ENCODE data around the gene LITAFD.

DNA sequence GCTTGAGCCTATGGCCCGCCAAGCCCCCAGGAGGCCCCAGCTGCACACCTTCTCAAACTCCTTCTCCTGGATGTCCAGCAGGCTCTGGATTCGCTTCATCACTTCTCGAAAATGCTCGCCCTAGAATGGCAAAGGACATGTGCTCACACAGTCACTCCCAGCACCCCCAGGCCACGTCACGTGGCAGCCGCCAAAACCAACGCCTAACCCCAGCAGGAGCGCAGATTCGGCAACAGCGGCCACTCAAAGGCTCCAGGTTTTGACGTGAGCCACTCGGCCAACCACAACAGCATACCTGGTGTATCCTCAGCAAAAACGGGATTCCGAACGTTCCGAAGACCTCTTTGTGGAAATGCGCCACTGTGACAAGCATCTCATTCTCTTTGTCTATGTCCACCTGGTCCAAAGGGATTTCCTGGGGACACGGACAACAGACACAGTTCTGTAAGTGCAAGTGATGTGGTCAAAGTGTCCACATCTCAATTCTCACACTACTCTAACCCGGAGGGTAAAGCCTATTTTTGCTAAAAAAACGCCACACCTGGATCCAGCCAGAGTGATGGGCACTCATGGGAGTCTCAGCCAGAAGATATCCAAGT, 12.7 kb downstream of the LITAFD start:
- TF ChIP-seq, protein P1, sequence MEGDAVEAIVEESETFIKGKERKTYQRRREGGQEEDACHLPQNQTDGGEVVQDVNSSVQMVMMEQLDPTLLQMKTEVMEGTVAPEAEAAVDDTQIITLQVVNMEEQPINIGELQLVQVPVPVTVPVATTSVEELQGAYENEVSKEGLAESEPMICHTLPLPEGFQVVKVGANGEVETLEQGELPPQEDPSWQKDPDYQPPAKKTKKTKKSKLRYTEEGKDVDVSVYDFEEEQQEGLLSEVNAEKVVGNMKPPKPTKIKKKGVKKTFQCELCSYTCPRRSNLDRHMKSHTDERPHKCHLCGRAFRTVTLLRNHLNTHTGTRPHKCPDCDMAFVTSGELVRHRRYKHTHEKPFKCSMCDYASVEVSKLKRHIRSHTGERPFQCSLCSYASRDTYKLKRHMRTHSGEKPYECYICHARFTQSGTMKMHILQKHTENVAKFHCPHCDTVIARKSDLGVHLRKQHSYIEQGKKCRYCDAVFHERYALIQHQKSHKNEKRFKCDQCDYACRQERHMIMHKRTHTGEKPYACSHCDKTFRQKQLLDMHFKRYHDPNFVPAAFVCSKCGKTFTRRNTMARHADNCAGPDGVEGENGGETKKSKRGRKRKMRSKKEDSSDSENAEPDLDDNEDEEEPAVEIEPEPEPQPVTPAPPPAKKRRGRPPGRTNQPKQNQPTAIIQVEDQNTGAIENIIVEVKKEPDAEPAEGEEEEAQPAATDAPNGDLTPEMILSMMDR (conservative IDR thresholded peaks at IDR 0.05; ENCODE audit: low read depth, low read length), result no peak
- TF ChIP-seq POLR2A (IDR thresholded peaks at IDR 0.05; ENCODE audit: low read depth, low read length), result no peak
- TF ChIP-seq, protein P2, sequence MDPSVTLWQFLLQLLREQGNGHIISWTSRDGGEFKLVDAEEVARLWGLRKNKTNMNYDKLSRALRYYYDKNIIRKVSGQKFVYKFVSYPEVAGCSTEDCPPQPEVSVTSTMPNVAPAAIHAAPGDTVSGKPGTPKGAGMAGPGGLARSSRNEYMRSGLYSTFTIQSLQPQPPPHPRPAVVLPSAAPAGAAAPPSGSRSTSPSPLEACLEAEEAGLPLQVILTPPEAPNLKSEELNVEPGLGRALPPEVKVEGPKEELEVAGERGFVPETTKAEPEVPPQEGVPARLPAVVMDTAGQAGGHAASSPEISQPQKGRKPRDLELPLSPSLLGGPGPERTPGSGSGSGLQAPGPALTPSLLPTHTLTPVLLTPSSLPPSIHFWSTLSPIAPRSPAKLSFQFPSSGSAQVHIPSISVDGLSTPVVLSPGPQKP (IDR thresholded peaks at IDR 0.05; ENCODE audit: borderline replicate concordance, low read depth, low read length), result no peak
